Measurements from ENCODE around the gene VSX1.

Gene VSX1

GRCh38 chr20:25052255-25053194, 29.4 kb downstream of the VSX1 start:
- no peak overlapping the region for H3K27ac ChIP-seq

GRCh38 chr20:25051386-25052155, 30.4 kb downstream of the VSX1 start:
- TF ChIP-seq, protein P1, sequence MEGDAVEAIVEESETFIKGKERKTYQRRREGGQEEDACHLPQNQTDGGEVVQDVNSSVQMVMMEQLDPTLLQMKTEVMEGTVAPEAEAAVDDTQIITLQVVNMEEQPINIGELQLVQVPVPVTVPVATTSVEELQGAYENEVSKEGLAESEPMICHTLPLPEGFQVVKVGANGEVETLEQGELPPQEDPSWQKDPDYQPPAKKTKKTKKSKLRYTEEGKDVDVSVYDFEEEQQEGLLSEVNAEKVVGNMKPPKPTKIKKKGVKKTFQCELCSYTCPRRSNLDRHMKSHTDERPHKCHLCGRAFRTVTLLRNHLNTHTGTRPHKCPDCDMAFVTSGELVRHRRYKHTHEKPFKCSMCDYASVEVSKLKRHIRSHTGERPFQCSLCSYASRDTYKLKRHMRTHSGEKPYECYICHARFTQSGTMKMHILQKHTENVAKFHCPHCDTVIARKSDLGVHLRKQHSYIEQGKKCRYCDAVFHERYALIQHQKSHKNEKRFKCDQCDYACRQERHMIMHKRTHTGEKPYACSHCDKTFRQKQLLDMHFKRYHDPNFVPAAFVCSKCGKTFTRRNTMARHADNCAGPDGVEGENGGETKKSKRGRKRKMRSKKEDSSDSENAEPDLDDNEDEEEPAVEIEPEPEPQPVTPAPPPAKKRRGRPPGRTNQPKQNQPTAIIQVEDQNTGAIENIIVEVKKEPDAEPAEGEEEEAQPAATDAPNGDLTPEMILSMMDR (IDR thresholded peaks at IDR 0.05), result no peak
- TF ChIP-seq ZFX (IDR thresholded peaks at IDR 0.05; ENCODE audit: borderline replicate concordance), result no peak
- no peak overlapping the region for H3K27ac ChIP-seq

More at GRCh38 chr20:25052255-25053194, 29.4 kb downstream of the VSX1 start:
- TF ChIP-seq, protein P1 (IDR thresholded peaks at IDR 0.05), result no peak
- TF ChIP-seq ZFX (IDR thresholded peaks at IDR 0.05; ENCODE audit: borderline replicate concordance), result no peak

DNA sequence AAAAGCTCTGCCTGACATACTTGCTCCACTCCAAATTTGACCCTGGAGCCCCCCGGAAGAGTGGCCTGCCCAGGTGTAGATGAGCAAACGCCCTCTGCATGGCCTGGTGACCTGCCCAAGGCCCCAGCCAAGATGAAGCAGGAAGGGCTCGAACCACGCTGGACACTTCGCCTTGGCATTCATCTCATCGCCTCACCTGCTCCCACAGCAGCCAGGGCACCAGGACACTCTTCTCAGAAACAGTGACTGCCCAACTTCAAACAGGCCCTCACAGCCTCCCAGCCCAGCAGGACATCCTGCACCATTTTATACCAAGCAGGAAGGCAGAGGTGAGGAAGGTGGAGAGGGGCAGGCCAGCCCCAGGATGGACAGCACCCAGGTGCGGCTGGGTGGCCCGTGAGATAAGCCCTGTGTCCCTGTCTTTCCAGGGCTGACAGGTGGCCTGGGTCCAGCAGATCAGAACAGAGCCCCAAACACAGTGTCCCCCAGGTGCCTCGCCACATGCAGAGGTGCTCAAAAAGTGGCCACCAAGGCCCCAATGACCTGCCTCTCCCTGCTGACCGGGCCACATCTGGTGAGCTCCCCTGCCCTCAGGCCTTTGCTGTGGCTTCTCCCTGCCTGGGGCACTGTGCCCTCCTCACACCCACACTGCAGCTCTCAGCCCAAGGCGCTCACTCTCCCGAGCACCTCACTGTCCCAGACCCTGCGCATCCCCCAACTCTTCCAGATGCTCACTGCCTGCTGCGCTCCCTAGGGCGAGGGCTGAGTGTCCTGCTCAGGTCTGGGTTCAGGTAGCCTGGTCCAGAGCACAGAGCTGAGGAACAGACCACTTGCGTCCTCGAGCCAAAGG, 31.2 kb downstream of the VSX1 start:
- no peak overlapping the region for H3K27ac ChIP-seq
- TF ChIP-seq, protein P1 (IDR thresholded peaks at IDR 0.05), result no peak
- TF ChIP-seq ZFX (IDR thresholded peaks at IDR 0.05; ENCODE audit: borderline replicate concordance), result no peak

DNA sequence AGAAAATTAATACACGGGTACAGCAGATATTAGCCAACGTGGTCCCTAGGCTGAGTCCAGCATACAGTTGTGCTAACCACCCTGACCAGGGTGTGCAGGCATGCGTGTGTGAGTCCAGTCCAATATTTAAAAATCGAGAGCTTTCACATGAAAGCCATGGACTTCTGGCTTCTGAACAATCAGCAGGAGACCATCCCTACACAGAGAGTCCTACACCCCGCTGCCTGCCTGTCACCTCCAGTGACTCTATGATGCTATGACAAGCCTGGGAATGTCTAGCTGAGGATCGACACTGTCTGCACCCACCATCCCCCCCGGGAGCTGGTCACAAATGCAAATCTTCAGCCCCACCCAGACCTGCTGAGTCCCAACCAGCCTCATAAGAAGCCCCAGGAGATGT, 31.9 kb downstream of the VSX1 start:
- TF ChIP-seq ZFX (IDR thresholded peaks at IDR 0.05; ENCODE audit: borderline replicate concordance), result no peak
- TF ChIP-seq, protein P1 (IDR thresholded peaks at IDR 0.05), result no peak
- no peak overlapping the region for H3K27ac ChIP-seq

DNA sequence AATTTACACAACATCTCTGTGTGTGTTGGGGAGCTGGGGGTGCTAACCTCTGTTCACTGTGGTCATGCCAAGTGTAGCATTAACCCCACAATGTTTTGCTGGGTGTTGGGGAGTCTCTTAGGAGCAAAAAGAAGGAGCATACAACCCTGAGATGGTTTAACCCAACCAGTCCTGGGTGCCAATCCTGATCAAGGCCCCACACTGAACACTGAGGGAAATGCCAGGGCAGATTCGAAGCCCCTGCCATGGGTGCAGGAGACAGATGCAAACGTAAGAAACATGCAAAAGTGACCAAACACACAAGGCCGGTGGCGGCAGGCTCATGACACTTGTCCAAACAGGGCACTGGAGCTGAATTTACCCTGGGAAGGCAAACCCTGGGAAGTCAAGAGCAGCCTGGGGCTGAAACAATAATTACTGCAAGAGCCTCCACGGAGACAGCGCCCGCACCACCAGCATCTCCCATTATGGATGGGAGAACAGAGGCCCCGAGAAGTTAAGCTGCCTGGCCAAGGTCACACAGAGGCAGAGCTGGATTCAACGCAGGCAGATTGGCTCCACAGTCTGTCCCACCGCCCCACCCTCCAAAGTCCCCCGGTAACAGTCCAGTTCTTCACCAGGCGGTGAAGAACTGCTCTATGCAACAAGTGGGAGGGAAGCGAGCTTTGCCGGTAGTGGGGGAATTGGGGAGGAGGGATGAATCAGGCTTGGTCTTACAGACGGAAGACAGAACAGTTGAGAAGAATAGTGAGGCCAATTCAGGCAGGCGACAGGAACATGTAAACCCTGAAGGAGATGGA, 32.5 kb downstream of the VSX1 start:
- TF ChIP-seq, protein P1 (IDR thresholded peaks at IDR 0.05), result no peak
- no peak for TF ChIP-seq ZFX (IDR thresholded peaks at IDR 0.05; ENCODE audit: borderline replicate concordance)
- no peak overlapping the region for H3K27ac ChIP-seq

DNA sequence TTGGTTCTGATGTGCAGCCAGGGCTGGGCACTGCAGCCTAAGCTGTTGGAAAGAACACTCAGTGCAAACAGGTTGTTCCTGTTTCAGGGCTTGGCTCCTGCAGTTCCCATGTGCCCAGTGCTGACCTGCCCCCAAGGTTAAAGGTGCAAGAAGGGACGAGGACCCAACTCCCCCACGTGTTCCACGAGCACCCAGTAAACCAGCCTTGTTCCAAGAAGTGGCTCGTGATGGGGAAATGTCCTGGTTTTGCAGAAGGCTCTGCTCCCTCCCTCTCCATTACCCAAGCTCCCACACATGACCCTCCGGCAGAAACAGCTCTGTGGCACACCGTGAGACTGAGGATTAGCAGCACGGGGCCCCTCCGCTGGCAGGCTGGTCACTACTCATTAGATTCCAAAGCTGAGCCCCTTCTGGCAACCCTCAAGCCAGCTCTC, 33.4 kb downstream of the VSX1 start:
- no peak overlapping the region for H3K27ac ChIP-seq
- no peak for TF ChIP-seq ZFX (IDR thresholded peaks at IDR 0.05; ENCODE audit: borderline replicate concordance)
- TF ChIP-seq, protein P1 (IDR thresholded peaks at IDR 0.05), result no peak

Measured in 22Rv1 (cell line).